Measurements from ENCODE around the gene MEF2D. TPM values are rescaled to one million over a fixed set of nuclear protein-coding genes. Genes with fewer than 3 reads are reported as not detected.

Gene MEF2D
- total RNA-seq, 3 donors from 2014 or later, result 56.8 to 103 (median 61.9) TPM

GRCh38 chr1:156480411-156481192, 20.0 kb downstream of the MEF2D start:
- no peak overlapping the region for H3K4me3 ChIP-seq
- H3K4me1 ChIP-seq (ENCODE audit: low read depth), result no peaks in the 10 kb centered on the region
- peak; percentile 38 for TF ChIP-seq CTCF (IDR thresholded peaks at IDR 0.05)
- H3K9me3 ChIP-seq, result no peaks in the 10 kb centered on the region
- peaks cover 16% of the 10 kb centered on the region for H3K36me3 ChIP-seq (ENCODE audit: low read depth)
- DNase-seq (peak; percentile 60 to 80 (median 68)), ATAC-seq (peak; percentile 58)
- intact Hi-C loops (cut with DNase I, micrococcal nuclease), result loop anchor here in 1 of 2 donors (10.0 kb wide), 1 partner anchor 124 kb away; the partner anchor contains the start of gene GPATCH4

- no peak for TF ChIP-seq CTCF (IDR thresholded peaks at IDR 0.05)
- intact Hi-C loops (cut with DNase I, micrococcal nuclease), result loop anchor here in 1 of 2 donors (10.0 kb wide), 1 partner anchor 125 kb away; the partner anchor contains the start of gene GPATCH4
- DNase-seq (no peak), ATAC-seq (no peak)
- H3K9me3 ChIP-seq, result no peaks in the 10 kb centered on the region
- no peaks in the 10 kb centered on the region for H3K4me1 ChIP-seq (ENCODE audit: low read depth)
- peaks cover 20% of the 10 kb centered on the region for H3K36me3 ChIP-seq (ENCODE audit: low read depth)
- H3K4me3 ChIP-seq, result no peak overlapping the region
Measured at GRCh38 chr1:156480016-156480370, 20.6 kb downstream of the MEF2D start.

GRCh38 chr1:156479093-156480015, 21.2 kb downstream of the MEF2D start:
- no peaks in the 10 kb centered on the region for H3K4me1 ChIP-seq (ENCODE audit: low read depth)
- ATAC-seq (no peak), DNase-seq (no peak)
- intact Hi-C loops (cut with DNase I, micrococcal nuclease), result loop anchor here in 1 of 2 donors (10.0 kb wide), 1 partner anchor 125 kb away; the partner anchor contains the start of gene GPATCH4
- no peak for TF ChIP-seq CTCF (IDR thresholded peaks at IDR 0.05)
- peaks cover 26% of the 10 kb centered on the region for H3K36me3 ChIP-seq (ENCODE audit: low read depth)
- H3K9me3 ChIP-seq, result no peaks in the 10 kb centered on the region
- no peak overlapping the region for H3K4me3 ChIP-seq

GRCh38 chr1:156478250-156478627, 22.3 kb downstream of the MEF2D start:
- Histone ChIP-seq H3K9me3 (no peaks in the 10 kb centered on the region), H3K4me3 (no peak overlapping the region), H3K36me3 (ENCODE audit: low read depth) (peaks cover 28% of the 10 kb centered on the region), H3K4me1 (ENCODE audit: low read depth) (no peaks in the 10 kb centered on the region)
- no peak for DNase-seq
- TF ChIP-seq CTCF (IDR thresholded peaks at IDR 0.05), result no peak
- intact Hi-C loops (cut with DNase I, micrococcal nuclease), result no loop called here
- no peak for ATAC-seq

- no peaks in the 10 kb centered on the region for H3K9me3 ChIP-seq
- no peak for TF ChIP-seq CTCF (IDR thresholded peaks at IDR 0.05)
- no peaks in the 10 kb centered on the region for H3K4me1 ChIP-seq (ENCODE audit: low read depth)
- no peak for ATAC-seq
- intact Hi-C loops (cut with DNase I, micrococcal nuclease), result no loop called here
- H3K4me3 ChIP-seq, result no peak overlapping the region
- DNase-seq, result no peak
- peaks cover 28% of the 10 kb centered on the region for H3K36me3 ChIP-seq (ENCODE audit: low read depth)
Measured at GRCh38 chr1:156477526-156478249, 22.9 kb downstream of the MEF2D start.
